CD4-positive, alpha-beta T cell treated with Interleukin-17A for 4 hours (primary cell): ENCODE data around the gene HRCT1.
"Not testable (repeated sequence)": the region's sequence is repeated elsewhere in the genome, so short reads cannot be mapped to it uniquely, and the experiment has no call there.

Experiments used
- DNase-seq: peaks from one replicate; pipeline ENCODE4 v3.0.0-alpha.2; 2020; ENCODE audit warnings: mixed read lengths

The HRCT1 gene

DNA sequence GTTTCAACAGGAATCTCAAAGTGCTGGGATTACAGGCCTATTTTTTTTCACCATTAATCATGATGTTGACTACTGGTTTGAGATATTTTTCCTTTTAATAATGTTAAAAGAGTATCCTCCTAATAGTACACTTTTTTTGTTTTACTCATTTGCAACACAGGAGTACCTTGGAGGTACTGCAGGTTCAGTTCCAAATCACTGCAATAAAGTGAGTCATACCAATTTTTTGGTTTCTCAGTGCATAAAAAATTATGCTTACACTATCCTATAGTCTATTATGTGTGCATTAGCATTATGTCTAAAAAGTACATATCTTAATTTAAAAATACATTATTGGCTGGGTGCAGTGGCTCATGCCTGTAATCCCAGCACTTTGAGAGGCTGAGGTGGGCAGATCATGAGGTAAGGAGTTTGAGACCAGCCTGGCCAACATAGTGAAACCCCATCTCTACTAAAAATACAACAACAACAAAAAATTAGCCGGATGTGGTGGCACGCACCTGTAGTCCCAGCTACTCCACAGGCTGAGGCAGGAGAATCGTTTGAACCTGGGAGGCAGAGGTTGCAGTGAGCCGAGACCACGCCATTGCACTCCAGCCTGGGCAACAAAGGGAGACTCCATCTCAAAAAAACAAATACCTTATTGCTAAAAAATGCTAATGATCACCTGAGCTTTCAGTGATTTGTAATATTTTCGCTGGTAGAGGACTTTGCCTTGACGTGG is 8.5 kb upstream of the HRCT1 start:
- DNase-seq, result not testable (repeated sequence)

DNA sequence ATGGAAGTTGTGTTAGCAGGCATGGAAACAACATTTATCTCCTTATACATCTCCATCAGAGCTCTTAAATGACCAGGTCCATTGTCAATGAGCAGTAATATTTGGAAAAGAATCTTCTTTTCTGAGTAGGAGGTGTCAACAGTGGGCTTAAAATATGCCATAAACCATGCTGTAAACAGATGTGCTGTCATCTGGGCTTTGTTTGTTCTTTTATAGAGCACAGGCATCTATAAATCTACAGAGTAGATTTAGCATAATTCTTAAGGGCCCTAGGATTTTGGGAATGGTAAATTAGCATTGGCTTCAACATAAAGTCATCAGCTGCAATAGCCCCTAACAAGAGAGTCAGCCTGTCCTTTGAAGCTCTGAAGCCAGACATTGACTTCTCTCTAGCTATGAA is 7.7 kb upstream of the HRCT1 start:
- DNase-seq, result no peak

DNA sequence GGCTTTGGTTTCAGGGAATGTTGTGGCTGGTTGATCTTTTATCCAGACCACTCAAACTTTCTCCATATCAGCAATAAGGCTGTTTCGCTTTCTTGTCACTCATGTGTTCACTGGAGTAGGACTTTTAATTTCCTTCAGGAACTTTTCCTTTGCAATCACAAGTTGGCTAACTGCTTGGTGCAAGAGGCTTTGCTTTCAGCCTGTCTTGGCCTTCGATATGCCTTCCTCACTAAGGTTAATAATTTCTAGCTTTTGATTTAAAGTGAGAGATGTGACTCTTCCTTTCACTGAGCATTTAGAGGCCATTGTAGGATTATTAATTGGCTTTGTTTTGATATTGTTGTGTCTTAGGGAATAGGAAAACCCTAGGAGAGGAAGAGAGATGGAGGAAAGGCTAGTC is 7.0 kb upstream of the HRCT1 start:
- DNase-seq, result no peak

DNA sequence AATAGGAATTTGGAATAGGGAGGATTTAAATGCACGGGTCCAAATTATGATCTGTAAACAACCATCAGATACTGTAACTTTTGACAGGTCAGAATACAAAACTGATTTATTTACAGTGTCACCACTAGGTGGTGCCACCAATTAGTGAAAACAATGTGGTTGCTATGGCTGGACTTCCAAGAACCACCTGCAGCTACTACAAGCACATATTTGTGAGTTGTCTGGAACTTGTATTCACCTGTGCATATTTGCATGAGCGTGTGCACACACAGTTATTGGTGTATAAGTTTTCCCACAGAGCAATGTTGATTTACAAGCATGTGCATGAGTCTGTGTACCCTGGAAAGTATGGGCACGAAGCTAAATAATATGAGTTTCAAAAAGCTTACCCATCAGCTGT is 3.0 kb upstream of the HRCT1 start:
- peak; percentile 60 for DNase-seq

DNA sequence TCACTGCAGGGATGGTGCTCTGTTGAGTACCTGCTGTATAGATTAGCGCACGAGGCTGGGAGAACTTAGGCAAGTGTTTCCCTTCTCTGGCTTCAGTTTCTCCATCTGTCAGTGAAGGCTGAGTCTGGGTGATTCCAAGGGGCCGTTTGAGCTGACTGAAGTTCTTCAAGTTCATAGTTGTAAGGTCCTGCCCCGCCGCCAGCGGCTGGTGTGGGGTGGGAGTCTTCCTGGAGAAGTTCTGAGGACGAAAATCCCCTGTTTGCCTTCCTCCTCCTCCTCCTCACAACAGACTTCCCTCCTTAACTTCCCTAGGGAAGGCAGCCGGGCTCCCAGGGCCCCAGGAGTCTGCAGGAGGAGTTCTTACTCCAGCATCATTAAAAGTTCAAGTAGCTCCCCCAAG is 1.7 kb upstream of the HRCT1 start:
- DNase-seq, result no peak

DNA sequence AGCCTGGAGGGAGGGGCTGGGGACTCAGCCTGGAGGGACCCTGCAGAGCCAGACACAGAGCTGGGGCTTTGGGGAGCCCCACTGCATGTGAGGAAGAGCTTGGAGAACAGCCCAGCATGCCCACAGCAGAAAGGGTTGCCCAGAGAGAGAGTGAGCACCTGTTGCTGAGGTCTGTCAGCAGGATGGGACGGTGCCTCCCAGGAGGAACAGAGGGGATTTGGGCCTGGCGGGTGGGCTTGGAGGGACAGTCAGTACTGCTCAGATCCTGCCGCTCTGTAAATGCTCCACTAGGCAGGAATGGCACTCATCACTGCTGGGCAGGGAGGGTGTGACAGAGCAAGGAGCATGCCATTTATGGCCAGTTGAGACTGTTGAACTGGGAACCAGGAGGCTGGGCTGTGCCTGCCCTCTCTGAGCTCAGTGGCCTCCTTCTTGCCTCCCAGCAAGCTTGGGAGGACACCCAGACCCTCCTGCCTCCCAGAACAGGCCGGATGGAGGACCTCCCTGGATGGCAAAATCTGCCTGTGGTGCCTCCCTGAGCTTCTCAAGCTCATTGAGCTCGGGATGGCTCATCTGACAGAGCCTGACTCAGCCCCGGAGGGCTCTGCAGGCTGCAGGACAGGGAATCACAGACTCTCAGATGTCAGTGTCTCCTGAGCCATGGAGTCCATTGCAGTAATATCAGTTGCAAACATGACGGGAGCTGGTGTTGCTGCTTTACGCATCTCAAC is 786 bp upstream of the HRCT1 start:
- DNase-seq, result no peak

DNA sequence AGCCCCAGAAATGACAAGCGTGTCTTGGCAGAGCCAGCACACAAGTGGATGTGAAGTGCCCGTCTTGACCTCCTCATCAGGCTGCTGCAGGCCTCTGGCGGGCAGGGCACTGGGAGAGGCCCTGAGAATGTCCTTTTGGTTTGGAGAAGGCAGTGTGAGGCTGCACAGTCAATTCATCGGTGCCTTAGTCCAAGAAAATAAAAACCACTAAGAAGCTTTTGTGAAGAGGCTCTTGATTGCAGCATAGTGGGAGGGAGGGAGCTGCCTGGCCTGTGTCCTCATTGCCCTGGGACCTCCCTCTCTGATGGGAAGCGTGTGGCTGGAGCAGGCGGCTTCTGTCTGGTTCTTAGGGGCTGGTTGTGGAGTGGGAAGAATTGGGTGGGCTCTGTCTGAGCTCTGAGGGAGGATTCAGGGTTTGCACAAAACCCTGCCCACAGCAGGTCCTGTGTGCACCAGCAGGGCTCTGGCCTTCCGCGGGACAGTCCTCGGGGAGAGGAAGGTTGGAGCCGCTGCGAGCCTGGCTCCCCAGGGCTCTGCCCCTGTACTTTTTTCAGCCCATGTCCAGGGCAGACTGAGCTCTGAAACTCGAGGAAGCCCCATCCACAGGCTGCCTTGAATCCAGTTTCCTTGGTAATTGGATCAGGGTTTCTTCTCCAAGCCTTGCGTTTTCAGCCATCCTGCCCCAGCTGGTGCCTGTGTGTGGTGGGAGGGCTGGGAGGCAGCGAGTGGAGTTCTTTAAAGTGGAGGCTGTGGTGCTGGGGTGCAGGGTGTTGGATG is 1.1 kb downstream of the HRCT1 start:
- DNase-seq, result no peak

DNA sequence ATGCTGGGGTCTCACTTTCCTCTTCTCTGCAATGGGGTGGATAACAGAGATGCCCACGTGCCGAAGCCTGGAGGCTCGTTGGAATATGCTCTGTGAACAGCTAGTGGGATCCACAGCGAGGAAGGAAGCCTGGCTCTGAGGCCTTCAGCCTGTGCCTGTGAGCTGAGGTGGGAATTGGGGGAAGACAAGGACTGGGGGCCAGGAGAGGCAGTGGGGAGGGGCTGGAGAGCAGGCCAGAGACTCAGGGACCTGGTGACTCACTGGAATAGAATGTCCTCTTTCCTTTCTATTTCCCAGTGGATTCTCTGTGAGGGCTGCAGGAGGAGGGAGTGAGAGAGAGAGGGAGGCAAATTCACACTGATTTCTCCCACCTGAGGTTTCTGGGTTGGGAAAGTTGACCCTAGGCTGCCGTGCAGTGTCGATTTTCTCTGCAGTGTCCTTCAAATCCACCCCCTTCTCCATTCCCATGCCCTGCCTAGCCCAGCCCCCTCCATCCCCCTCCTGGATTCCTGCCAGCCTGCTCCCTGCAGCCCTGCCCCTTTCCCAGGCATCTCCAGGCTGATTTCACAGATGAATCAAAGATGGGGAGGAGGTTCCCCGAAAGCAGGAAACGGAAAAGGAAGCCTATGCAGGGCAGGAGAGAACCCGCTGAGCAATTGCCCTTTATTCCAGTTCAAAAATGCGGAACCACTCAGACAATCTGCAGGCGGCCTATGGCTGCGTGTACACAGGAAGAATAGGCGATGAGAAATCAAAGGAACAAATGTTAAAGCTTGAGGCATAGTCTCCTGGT is 1.9 kb downstream of the HRCT1 start:
- DNase-seq, result peak; percentile 51

DNA sequence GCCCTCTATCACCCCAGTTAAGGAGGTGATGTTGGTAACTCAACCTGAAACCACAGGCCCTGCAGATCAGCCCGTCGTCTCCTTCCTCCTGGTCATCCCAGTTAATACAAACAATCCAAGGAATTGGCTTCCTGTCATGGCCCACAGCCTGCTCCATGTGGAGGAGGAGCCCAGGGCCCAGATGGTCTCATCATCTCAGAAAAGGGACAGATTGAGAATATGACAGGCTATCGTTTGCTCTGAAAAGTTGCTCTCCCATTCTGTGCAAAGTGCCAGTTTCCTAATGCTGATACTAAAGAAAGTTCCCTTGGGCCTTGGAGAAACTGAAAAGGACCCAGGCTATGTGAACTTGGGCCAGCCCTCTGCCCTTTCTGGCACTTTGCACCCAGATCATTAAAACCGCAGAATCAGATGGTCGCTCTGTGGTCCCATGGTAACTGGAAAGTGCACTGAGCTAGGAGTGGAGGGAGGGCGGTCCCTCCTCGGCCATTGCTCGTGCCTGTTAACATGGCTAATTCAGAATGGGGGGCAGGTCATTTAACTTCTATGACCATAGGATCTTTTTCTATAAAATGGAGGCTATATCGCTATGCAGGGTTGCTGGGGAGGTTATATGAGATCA is 2.6 kb downstream of the HRCT1 start:
- no peak for DNase-seq

DNA sequence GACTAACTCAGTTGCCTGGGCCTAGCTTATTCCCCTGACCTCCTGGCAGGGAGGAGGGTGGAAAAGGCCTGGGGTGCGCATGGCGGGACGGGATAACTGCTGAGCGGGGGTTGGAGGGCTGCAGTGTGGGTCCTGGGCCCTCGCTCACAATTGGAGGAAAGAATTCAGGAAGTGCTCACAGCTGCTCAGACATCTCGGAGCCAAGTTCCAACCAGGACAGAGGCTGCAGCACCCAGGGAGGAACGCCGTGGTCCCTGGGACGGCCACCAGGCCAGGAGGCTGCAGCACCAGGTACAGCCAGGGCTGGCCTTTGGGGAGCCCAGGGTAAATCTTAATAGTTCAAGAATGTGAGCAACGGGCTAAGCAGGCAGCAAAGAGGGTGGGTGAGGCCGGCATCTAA is 3.3 kb downstream of the HRCT1 start, which contains the start of gene SPAAR:
Gene SPAAR (plus strand): TSS at position 217 of the 400 bp plus-strand sequence. CDS start 974 bp downstream, outside the sequence.
- DNase-seq, result no peak

DNA sequence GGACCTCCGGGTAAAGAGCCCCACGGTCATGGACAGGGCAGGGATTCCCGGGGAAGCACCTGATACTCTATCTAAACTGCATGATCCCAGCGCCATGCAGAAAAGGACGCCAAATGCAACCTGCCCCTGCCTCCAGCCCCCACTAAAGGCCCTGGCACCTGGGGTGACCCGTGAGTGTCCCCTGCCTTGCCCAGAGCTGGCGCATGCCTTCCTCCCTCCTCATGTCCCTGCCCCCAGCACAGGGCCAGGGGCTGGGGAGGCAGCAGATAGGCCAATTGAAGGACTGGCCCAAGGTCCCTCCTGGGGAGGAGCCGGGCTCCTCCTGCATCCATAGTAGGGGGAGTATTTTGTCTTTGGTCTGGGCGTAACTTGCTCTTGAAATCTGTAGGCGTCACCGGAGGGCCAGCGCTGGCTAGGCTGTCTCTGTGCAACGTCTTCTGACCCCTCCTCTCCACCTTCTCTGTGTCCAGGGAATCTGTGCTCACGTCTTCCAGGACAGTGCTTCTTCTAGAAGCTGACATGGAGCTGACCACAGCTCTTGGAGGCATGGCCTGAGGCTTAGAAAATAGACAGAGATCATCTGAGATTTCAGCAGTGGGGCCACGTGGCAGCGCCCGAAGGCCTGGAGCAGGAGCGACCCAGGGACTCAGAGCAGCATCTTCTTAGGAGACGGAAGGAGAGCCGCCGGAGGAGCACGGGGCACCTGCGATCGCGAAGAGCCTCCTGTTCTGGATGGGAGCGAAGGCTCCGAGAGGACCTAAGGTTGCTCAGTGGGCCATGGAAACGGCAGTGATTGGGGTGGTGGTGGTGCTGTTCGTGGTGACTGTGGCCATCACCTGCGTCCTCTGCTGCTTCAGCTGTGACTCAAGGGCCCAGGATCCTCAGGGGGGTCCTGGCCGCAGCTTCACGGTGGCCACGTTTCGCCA is 3.9 kb downstream of the HRCT1 start:
- no peak for DNase-seq

DNA sequence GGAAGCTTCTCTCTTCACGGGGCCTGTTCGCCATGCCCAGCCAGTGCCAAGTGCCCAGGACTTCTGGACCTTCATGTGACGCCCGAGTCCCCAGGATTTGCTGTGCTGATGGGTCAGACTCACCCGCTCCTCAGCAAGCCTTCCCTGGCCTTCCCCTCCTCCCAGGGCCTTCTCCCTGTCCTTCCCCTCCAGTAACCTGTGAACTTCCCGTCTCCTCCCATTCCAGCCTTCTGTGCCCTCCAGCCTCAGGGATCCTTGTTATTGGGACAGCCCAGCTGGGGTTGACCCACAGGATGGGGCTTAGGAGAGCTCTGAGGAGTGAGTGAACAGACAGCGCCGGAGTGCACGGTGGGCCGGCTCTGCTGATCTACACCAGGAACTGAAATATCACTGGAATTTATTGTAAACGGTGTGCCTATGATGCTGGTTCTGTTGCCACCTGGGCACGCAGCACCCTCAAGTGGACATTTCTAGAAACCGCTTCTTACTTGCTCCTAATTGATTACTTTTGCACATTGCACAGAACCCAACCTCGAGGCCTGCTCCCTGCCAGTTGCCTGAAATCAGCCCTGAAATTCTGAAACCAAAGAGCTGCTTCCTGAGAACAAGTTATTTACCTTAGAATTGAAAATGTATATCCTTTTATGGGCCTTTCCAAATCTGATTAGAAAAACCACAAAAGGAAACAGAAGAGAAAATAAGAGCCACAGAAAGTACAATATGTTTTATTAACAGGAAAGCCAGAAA is 4.8 kb downstream of the HRCT1 start:
- DNase-seq, result peak; percentile 65

DNA sequence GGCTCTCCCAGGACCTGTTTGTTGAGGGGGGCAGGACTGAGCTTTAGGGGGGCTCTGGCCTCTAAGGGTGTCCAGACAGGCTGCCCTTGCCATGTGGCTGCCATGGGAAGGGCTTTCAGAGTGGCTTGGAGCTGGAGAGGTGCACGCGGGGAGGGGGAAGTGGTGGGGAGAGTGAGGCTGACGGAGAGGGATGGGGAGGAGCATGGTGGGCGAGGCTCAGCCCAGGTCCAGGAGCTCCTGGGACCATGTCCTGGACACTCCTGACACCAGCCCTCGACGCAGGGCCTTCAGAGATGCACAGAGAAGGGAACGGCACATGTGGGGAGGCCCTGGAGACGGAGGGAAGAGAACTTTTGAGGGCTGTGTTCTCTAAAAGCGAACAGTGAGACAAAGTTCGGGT is 5.7 kb downstream of the HRCT1 start:
- no peak for DNase-seq

DNA sequence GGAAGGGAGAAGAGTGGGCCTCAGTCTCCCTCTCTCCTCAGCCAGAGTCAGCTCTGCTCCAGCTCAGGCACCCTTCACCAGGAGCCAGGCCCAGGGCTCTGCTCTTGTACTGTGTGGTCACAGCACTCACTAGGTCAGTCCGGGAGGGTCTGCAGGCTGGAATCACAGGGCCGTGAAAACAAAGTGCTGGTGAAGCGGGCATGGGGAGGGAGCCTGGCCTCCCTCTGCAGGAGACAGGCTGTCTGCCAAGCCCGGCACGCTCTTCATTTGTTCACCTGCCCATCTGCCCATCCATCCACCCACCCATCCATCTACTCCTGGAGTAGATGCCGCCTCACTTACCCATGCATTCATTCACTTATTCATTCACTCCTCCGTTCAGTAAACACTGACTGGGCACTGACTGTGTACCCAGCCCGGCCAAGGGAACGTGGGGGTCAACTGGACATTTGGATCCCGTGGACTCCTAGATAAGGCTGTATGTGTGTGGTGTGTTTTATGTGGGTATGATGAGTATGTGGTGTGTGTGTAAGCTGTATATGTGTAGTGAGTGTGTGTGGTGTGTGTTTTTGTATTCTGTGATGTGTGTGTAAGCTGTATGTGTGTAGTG is 6.9 kb downstream of the HRCT1 start:
- no peak for DNase-seq

DNA sequence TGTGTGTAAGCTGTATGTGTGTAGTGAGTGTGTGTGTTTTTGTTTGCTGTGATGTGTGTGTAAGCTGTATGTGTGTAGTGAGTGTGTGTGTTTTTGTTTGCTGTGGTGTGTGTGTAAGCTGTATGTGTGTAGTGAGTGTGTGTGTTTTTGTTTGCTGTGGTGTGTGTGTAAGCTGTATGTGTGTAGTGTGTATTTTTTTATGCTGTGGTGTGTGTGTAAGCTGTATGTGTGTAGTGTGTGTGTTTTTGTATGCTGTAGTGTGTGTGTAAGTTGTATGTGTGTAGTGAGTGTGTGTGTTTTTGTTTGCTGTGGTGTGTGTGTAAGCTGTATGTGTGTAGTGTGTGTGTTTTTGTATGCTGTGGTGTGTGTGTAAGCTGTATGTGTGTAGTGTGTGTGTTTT is 7.4 kb downstream of the HRCT1 start:
- DNase-seq, result not testable (repeated sequence)

DNA sequence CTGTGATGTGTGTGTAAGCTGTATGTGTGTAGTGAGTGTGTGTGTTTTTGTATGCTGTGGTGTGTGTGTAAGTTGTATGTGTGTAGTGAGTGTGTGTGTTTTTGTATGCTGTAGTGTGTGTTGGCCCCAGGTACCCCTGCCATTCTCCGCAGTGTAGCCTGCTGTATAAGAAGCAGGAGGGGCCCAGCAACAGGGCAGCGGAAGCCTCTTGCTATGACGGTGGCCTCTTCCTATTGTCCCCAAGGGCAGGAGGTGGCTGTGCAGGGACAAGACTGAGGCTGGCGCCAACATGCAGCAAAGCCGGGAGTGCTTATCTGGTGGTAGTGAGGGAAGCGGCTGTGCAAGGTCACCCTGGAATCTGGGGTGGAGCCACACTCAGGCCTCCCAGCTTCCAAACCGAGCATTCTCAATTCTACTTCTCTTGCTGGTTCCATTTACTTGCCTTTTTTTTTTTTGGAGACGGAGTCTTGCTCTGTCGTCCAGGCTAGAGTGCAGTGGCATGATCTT is 8.4 kb downstream of the HRCT1 start:
- no peak for DNase-seq

DNA sequence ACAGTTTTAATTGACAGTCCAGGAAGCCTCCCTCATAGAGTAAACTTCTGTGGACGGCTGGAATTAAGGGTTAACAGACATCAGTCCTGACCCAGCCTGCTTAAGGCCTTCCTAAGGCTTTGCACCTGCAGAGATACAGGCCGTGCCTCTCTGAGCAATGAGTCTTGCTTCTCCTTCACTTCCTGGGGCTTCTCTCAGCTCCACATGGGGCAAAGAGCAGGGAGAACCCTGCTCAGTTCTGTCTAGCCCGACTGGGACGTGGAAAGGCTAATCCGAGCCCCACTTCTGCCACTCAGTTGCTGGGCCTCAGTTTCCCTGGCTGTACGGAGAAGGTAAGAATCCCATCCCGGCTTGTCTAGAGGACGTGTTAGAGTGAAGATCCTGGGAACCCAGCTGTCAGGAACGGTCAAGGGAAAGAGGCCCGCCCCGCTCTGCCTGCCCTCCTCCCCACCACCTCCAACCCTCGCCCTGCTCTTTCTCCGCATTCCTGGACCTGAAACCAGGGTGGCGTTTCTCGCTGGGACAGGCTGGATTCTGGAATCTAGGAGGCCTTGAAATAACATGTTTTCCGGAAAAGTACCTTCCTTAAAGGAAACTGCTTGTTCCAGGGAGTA is 9.8 kb downstream of the HRCT1 start:
- DNase-seq, result no peak

DNA sequence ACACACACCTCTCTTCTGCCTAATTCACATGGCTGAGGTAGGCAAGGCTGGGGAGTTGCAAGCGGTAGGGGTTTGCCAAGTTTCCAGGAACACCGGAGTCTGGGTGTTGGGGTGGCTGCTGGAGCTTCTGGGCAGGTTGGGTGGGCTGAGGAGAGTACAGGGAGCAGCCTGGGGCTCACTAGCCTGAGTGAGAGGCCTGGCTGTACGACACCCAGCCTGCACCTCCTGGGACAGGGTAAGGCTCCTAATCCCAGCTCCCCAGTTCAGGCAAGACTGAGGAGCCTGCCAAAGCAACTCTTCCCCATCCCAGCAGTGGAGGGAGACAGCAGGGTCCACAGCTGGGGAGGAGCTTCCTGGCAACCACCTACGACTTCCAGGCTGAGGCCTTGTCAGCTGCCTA is 11.3 kb downstream of the HRCT1 start:
- no peak for DNase-seq

DNA sequence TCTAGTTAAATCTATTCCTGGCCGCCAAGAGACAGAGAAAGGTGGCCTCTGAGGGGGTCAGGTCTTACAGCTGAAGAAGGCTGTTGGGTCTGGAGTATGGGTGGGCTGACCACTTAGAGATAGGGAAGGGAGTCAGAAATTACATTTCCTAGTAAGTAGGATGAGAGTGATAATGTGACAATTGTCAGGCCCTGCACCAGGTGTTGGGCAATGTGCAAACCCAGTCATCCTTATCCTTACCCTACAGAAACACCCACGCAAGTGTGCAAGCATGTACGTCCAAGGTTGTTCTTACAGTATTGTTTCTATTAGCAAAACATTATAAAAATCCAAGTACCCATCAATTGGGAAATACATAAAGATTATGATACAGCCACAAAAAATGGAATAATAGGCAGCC is 12.8 kb downstream of the HRCT1 start:
- DNase-seq, result no peak
